ENCODE measurements around the gene WFDC1.

The WFDC1 gene

GRCh38 chr16:84318091-84318975 is 23.7 kb downstream of the WFDC1 start:
- no peak overlapping the region for H3K4me3 ChIP-seq
- no peak overlapping the region for H3K27ac ChIP-seq
- TF ChIP-seq CTCF (IDR thresholded peaks at IDR 0.05) = no peak
- no peak for DNase-seq (ENCODE audit: low spot score)

- H3K4me3 ChIP-seq = no peak overlapping the region
- no peak for DNase-seq (ENCODE audit: low spot score)
- no peak for TF ChIP-seq CTCF (IDR thresholded peaks at IDR 0.05)
- no peak overlapping the region for H3K27ac ChIP-seq
Observed at GRCh38 chr16:84319146-84319760, 24.6 kb downstream of the WFDC1 start.

- TF ChIP-seq CTCF (IDR thresholded peaks at IDR 0.05) = no peak
- Histone ChIP-seq H3K4me3 (no peak overlapping the region), H3K27ac (no peak overlapping the region)
- DNase-seq (ENCODE audit: low spot score) = no peak
Observed at GRCh38 chr16:84320511-84320910, 25.8 kb downstream of the WFDC1 start.

DNA sequence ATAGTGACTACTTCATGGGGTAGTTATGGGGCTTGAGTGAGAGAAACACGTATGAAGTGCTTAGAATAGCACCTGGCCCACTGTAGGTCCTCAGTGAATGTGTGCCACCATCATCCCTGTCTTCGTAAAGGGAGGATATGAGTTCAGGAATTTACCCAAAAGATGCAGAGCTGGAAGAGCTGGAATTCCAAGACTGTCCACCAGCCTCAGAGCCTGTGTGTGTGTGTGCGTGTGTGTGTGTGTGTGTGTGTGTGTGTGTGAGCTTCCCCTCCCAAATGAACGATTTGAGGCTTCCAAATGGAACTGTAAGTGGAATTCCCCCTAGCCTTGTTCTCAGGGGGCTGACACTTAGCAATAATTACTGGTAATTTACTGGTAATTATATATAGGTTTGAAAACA is 27.3 kb downstream of the WFDC1 start:
- Histone ChIP-seq H3K4me3 (no peak overlapping the region), H3K27ac (no peak overlapping the region)
- no peak for DNase-seq (ENCODE audit: low spot score)
- no peak for TF ChIP-seq CTCF (IDR thresholded peaks at IDR 0.05)

GRCh38 chr16:84322749-84323148 is 28.1 kb downstream of the WFDC1 start:
- no peak for DNase-seq (ENCODE audit: low spot score)
- no peak for TF ChIP-seq CTCF (IDR thresholded peaks at IDR 0.05)
- H3K4me3 ChIP-seq = no peak overlapping the region
- no peak overlapping the region for H3K27ac ChIP-seq

- no peak for TF ChIP-seq CTCF (IDR thresholded peaks at IDR 0.05)
- no peak overlapping the region for H3K27ac ChIP-seq
- H3K4me3 ChIP-seq = no peak overlapping the region
- DNase-seq (ENCODE audit: low spot score) = no peak
Observed at GRCh38 chr16:84323606-84324005, 28.9 kb downstream of the WFDC1 start.

All from coronary artery (tissue), 2 donors.